ENCODE results near the gene SHB.

Gene SHB

DNA sequence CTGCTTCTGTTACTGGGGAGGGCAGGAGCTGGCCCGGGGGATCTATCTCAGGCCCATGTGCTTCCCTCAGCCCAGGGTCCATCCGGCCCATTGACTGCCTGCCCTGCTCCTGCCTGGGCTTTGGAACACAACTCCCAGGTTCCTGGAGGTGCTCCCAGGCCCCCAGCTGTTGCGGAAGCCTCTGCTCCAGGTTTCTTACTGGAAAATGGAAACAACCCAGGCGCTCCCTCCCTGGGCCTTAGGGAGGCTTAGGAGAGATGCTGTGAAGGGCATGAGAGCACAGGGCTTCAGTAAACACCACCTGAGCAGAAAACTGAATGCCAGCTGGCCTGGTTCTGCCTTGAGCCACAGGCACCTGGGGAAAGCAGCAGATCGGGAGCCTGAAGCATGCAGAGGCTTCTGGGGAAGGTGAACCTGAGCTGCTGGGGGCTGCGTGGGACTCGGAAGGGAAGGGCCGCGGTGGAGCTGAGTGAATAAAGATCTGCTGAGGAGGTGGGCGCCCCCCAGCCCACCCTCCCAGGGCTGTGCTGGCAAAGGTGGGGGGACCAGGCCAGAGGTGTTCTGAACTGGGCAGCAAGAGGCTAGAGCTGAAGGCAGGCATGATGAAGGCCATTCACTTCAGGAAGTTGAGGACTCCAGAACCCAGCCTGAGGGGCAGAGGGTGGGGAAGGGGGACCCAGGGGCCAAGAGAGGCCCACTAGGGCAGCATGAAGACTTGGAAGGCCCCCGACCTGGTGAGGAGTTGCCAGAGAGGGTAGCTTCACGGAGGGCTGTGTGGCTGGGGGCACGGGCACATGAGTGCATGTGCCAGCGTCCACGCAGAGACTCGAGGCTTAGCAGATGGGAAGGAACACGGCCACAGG, 64.8 kb downstream of the SHB start:
- DNase-seq, result no peak

GRCh38 chr9:38003230-38003629, 65.8 kb downstream of the SHB start:
- DNase-seq, result no peak

DNA sequence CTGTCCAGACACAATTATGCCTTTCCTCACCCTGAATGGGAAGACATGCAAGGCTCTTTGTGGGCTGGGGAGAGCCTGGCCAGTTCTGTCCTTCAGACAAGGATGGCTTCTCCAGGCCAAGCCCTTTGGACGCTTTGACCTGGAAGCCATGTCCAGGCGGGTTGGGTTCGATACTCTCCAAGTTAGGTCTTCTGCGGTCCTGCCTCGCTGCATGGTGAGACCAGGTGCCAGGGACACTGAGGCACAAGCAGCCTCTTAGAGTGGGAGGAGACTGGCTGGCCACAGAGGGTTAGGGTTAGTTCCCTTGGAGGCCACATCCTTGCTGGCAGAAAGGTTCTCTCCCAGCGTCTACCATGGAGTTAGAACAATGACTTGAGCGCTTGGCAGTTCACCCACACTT, 67.6 kb downstream of the SHB start:
- no peak for DNase-seq

- no peak for DNase-seq
These were observed 68.3 kb downstream of the SHB start for GRCh38 chr9:38000735-38001134.

DNA sequence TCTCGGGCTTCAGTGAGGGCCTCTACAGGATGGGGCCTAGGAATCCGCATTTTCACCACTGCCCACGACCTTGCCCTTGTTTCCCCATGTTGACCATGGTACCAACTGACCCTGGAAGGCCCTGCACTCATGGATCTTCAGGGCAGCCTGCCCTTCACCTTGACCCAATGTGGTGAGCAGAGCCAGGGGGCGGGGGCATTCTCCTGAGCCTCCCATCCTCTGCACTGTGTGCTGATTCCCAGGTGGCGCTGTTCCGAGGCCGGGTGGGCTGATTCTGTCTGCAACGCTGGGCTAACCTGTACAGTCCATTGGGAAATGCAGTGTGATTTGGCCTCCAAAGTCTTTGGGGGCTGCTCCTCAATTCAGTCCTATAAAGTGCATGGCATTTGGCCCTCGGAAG, 68.7 kb downstream of the SHB start:
- DNase-seq, result no peak

GRCh38 chr9:37999588-38000189, 69.3 kb downstream of the SHB start:
- no peak for DNase-seq

DNA sequence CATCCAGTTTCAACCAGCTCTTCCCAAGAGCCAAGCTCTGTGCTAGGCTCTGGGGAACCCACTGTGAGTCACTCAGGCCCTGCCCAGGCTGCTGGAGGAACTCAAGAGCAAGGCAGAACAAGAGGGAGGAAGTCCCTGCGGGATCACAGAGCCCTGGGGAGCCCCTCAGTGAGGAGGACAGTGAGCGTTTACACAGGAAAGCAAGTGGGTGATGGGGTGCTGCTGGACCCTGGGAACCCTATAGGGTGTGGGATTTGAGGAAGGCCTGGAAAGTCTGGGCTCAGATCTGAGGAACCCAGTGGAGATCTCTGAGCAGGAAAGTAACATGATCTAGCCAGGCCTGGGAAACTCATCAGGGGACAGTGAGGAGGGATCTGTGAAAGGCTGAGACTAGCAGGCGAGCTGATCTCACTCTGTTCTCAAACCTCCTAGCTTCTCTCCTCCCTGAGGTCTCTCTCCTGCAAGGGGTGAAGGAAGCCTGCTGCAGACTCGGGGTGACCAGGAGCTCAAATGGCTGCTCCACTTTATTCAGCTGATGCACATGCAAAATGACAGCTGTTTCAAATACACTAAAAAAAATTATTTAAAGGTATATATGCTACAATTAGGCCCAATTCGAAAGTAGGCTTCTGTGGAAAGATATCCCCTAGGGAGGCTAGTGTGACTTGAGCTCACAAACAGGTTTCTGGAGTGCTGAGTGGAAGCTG, 70.0 kb downstream of the SHB start:
- DNase-seq, result no peak

DNA sequence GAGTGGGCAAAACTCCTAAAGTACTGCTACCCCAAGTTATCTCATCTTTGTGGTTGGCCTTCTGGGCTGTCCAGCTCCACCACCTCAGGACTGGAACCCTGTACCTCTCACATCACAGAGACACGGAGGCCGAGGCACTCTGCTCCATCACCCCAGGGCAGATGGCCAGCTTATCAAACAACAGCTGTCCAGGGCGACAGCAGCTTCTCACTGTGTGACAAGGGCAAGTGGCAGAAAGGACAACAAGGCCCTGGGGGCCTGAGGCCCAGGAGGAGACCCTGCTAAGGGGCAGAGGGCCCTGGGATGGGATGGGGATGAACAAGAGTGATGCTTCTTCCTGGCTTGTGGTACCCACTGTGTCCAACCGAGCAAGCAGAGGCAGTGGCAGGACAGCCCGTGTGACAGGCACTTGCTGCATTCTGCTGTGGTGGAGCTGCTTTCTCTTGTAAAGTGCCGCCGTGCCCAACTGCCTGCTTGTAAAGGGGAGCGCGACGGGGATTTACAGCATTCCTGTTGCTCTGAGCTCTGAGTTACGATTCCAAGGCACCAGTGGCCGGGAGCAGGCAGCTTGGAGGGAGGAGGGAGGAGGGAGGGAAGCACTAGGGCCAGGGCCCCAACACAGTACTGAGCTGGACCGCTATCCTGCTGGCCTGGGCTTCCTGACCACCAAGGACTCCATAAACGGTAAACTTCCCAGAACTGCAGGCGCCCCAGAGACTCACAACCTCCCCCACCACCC, 71.2 kb downstream of the SHB start:
- DNase-seq, result no peak

DNA sequence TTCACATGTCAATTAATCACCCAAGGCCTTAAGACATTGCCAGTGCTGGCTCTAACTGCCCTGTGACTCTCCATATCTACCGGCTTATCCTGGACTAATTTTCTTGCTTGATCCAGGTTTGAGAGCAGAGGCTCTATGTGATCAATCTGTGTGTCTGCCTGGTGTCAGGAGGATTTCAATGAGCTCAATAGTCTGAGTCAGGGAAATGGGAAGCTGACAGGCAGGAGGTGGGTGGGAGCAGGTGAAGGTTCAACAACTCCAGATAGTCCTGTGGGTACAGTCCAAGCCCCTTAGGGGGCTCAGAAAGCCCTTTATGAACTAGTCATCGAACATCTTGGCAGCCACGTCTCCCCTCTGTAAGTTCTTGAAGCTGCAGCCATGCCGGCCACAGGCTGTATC, 72.2 kb downstream of the SHB start:
- no peak for DNase-seq

DNA sequence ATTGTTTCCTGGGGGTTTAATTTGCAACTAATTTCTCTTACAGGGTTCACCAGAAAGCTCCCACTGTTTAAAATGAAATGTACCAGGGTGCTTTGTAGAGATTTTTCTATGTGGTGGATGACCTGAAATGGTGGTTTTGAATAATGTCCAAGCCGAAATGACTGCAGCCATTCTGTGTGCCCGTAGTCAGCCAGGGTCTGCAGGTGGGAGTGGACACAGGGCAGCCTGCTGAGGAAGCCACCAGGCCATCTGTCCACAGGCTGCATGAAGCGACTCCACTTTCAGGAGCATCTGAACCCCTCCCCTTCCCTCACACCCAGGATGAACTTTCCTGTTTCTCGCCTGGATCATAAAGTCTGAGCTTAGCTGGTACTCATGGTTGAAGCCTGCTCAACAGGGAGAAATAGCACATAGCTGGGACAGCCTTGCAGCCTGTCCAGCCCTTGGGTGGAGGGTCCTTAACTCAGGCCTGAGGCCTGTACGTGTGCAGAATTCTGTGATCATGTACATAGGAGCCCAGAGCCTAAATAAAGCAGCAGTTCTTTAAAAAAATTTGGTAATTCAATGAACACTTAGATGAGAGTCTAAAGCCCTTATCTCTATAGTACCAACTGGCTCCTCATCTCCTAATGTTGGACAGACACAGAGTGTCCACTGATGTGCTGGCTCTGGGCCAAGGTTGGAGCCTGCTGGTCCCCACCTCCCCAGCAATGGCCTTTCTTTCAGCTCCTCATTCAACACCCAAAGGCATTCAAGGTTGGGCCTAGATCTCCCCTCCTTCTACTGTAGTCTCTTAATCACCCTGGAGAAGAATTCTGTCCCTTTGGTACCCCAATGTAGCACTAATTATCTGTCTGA, 72.8 kb downstream of the SHB start:
- no peak for DNase-seq

DNA sequence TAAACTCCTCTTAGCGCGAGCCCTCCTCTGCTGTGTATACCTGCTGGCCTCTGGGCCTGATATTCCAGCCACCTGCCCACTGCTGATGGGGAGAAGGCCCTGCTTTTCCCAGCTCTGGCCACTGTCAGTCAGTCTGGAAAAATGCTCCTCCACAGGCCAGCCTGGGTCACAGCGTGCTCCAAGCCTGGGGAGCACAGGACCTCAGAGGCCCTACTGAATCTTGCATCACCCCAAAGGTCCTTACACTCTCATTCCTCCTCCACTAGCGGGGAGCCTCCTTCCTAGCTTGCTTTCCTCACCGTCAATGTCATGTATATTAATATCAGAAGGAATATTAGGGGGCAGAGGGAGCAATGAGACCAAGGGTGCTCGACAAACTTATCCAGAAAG, 73.7 kb downstream of the SHB start:
- DNase-seq, result no peak

- DNase-seq, result no peak
These were observed 74.2 kb downstream of the SHB start for GRCh38 chr9:37994639-37995347.

GRCh38 chr9:37992924-37993349, 76.1 kb downstream of the SHB start:
- no peak for DNase-seq

DNA sequence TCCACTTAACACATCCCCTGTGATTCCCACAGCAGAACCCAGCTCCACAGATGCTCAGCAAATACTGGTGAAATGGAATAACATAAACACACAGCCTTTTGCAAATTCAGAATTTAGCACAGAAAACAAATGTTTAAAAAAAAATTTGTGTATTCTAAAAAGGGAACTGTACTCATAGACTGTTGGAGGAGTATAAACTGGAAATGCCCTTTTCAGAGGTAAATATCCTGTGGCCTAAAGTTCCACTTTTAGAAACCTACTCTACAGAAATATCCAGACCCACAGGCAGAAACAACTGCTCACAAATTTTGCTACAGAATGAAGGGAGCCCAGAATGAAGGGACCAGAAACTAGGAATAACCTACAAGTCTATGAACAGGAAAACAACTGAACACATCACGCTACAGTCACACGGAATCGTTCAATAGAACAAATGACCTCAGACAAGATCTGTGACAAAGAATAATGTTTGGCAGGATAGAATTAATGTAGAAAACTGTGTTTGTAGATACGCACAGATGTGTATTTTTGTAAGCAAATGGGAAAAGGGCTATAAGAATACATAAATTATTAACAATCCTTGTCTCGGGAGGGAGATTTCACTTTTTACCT, 78.5 kb downstream of the SHB start:
- DNase-seq, result no peak

GRCh38 chr9:37989701-37990100, 79.3 kb downstream of the SHB start:
- no peak for DNase-seq

GRCh38 chr9:37988602-37989001, 80.4 kb downstream of the SHB start:
- no peak for DNase-seq

DNA sequence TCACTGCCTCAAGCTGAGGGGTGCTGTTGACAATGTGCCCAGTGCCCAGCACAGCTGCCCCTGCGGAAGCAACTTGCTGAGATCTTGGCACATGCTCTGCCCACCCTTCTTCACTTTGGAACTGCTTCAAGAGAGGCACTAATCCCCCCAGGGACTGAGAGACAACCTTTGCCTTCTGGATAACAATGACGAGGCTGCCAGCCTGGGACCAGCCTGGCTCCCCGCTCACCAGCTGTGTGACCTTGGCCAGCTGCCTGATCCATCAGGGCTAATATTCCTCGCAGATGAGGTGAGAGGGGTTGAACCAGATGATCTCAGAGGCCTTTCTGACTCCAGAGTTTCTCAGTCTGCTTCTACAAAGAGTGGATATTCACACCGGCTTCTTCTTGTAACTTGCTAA, 81.0 kb downstream of the SHB start:
- DNase-seq, result no peak

DNA sequence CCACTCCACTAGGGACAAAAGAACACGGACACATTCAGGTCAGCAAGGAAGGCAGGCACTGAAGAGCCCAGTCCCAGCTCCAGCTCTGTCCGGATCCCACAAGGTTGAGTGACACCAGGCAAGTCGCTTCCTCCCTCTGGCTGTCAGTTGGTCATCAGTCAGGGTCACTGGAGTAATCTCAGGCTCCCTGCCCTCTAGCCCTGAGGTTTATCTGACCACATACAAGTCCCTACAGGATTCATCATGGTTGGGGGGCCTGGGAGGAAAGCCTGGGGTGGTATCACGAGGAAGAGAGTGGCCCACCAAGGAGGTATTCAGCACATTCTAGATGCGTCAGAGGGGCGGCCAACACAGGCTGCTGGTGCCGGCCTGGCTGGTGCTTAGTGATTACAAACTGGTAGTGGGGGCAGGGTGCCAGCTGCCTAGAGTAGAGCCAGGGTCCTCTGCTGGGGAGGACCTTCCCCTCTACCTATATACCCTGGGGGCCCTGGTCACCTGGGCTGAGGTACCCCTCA, 81.5 kb downstream of the SHB start:
- DNase-seq, result no peak

- no peak for DNase-seq
These were observed 82.2 kb downstream of the SHB start for GRCh38 chr9:37986771-37987258.

DNA sequence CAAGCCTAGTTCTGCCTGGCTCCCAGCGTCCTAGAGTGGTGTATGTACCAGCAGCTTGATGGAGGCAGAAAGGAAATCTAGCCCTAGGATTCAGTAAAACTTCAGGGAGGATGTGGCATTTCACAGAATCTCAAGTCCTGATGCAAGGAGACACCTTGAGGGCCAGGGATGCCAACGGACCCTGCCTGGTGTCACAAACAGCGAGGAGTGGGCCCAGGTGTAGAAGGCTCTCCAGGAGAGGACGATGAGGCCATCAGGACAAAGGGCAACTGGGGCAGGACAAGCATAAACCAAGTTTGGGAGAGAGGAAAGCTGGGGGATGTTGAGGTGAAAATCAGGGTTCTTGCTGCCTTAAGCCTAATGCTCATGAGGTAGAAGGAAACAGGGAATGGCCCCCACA, 83.0 kb downstream of the SHB start:
- DNase-seq, result no peak

Measured in NCI-H187 treated with DMSO at 0.1 percent for 48 hours (cell line).